Measurements from ENCODE around the gene CFTR. TPM values are rescaled to one million over a fixed set of nuclear protein-coding genes. Genes with fewer than 3 reads are reported as not detected.

CFTR gene
- total RNA-seq, 1 experiment from 2014 or later, result 0.31 TPM

- Histone ChIP-seq H3K27ac (ENCODE audit: low read length) (no peak overlapping the region), H3K4me1 (ENCODE audit: control insufficient read depth, insufficient read depth, low read length) (no peaks in the 10 kb centered on the region), H3K27me3 (ENCODE audit: control insufficient read depth, insufficient read depth, low read length) (no peaks in the 10 kb centered on the region), H3K4me3 (ENCODE audit: low read depth in 2 of 2, low read length in 2 of 2) (no peak overlapping the region), H3K9me3 (ENCODE audit: control insufficient read depth, insufficient read depth, low read depth, low read length) (no peaks in the 10 kb centered on the region), H3K36me3 (ENCODE audit: control insufficient read depth, insufficient read depth, low read length) (no peaks in the 10 kb centered on the region)
- DNase-seq (ENCODE audit: low read depth, low spot score), result no peak
- in situ Hi-C loops (cut with HindIII; ENCODE audit: low pct_unique_long_range_greater_than_20kb, low sequenced_read_pairs) (no loop called here), intact Hi-C loops (cut with micrococcal nuclease; ENCODE audit: unreplicated experiment) (no loop called here)
- no TSS peak for BruUV-seq (replicated peaks)
- no peak for ATAC-seq
- ChIA-PET CTCF (no interaction called here), POLR2A (no interaction called here)
- TF ChIP-seq SIN3A (IDR thresholded peaks at IDR 0.05; ENCODE audit: borderline replicate concordance, insufficient read depth, low read depth, low read length), result no peak
Measured at GRCh38 chr7:117645481-117646165, 165.8 kb downstream of the CFTR start.

GRCh38 chr7:117648203-117648866 lies 168.5 kb downstream of the CFTR start:
- Histone ChIP-seq H3K4me1 (ENCODE audit: control insufficient read depth, insufficient read depth, low read length) (no peaks in the 10 kb centered on the region), H3K4me3 (ENCODE audit: low read depth in 2 of 2, low read length in 2 of 2) (no peak overlapping the region), H3K9me3 (ENCODE audit: control insufficient read depth, insufficient read depth, low read depth, low read length) (no peaks in the 10 kb centered on the region), H3K27ac (ENCODE audit: low read length) (no peak overlapping the region), H3K36me3 (ENCODE audit: control insufficient read depth, insufficient read depth, low read length) (no peaks in the 10 kb centered on the region), H3K27me3 (ENCODE audit: control insufficient read depth, insufficient read depth, low read length) (no peaks in the 10 kb centered on the region)
- ATAC-seq (no peak), DNase-seq (ENCODE audit: low read depth, low spot score) (no peak)
- POLR2A ChIA-PET, result no interaction called here
- no TSS peak for BruUV-seq (replicated peaks)
- in situ Hi-C loops (cut with HindIII; ENCODE audit: low pct_unique_long_range_greater_than_20kb, low sequenced_read_pairs) (no loop called here), intact Hi-C loops (cut with micrococcal nuclease; ENCODE audit: unreplicated experiment) (no loop called here)
- TF ChIP-seq SIN3A (IDR thresholded peaks at IDR 0.05; ENCODE audit: borderline replicate concordance, insufficient read depth, low read depth, low read length) (no peak), CTCF (IDR thresholded peaks at IDR 0.05) (no peak), POLR2AphosphoS5 (IDR thresholded peaks at IDR 0.05; ENCODE audit: low read depth, low read length) (no peak), TCF7L2 (IDR thresholded peaks at IDR 0.05; ENCODE audit: low read depth, low read length) (no peak)
- CTCF ChIA-PET, result no interaction called here

GRCh38 chr7:117652943-117653680 lies 173.3 kb downstream of the CFTR start:
- BruUV-seq (replicated peaks), result no TSS peak
- in situ Hi-C loops (cut with HindIII; ENCODE audit: low pct_unique_long_range_greater_than_20kb, low sequenced_read_pairs) (no loop called here), intact Hi-C loops (cut with micrococcal nuclease; ENCODE audit: unreplicated experiment) (no loop called here)
- no peak overlapping the region for H3K27ac ChIP-seq (ENCODE audit: low read length)
- no peaks in the 10 kb centered on the region for H3K36me3 ChIP-seq (ENCODE audit: control insufficient read depth, insufficient read depth, low read length)
- H3K27me3 ChIP-seq (ENCODE audit: control insufficient read depth, insufficient read depth, low read length), result no peaks in the 10 kb centered on the region
- TF ChIP-seq REST (IDR thresholded peaks at IDR 0.05; ENCODE audit: insufficient read depth in 1 of 2, low read depth in 2 of 2, low read length in 1 of 2) (no peak), SIN3A (IDR thresholded peaks at IDR 0.05; ENCODE audit: borderline replicate concordance, insufficient read depth, low read depth, low read length) (no peak), TCF7L2 (IDR thresholded peaks at IDR 0.05; ENCODE audit: low read depth, low read length) (no peak), POLR2AphosphoS5 (IDR thresholded peaks at IDR 0.05; ENCODE audit: low read depth, low read length) (no peak), CTCF (IDR thresholded peaks at IDR 0.05) (no peak)
- no peak overlapping the region for H3K4me3 ChIP-seq (ENCODE audit: low read depth in 2 of 2, low read length in 2 of 2)
- no peak for DNase-seq (ENCODE audit: low read depth, low spot score)
- no peak for ATAC-seq
- H3K4me1 ChIP-seq (ENCODE audit: control insufficient read depth, insufficient read depth, low read length), result no peaks in the 10 kb centered on the region
- ChIA-PET CTCF (no interaction called here), POLR2A (no interaction called here)
- no peaks in the 10 kb centered on the region for H3K9me3 ChIP-seq (ENCODE audit: control insufficient read depth, insufficient read depth, low read depth, low read length)
